GM12891 (cell line): Measurements from ENCODE around the gene SLCO2B1.

Experiments used
- DNase-seq: peaks from one replicate; pipeline ENCODE4 v3.0.0; 2011; ENCODE audit warnings: low spot score; ENCODE audit not compliant: insufficient read length
- FAIRE-seq: peaks from 2 replicates; lab custom pipeline; 2011; peaks lifted over from hg19 to GRCh38; lab: Jason Lieb, UNC
- PAX5 ChIP-seq: IDR thresholded peaks from 2 replicates; pipeline ENCODE4 v1.6.1; 2011; ENCODE audit warnings: low read length, moderate library complexity, mild to moderate bottlenecking; ENCODE audit not compliant: insufficient read depth, severe bottlenecking
- POLR2A ChIP-seq: IDR thresholded peaks from 2 replicates; pipeline ENCODE4 v1.6.1; 2011; ENCODE audit warnings: low read depth, low read length, control low read depth
- POLR2AphosphoS5 ChIP-seq: IDR thresholded peaks from 2 replicates; pipeline ENCODE4 v1.6.1; 2011; ENCODE audit warnings: low read depth, low read length, control low read depth
- POU2F2 ChIP-seq: IDR thresholded peaks from 2 replicates; pipeline ENCODE4 v1.6.1; 2011; ENCODE audit warnings: low read depth, mild to moderate bottlenecking, control low read depth, low read length, moderate library complexity
- SPI1 ChIP-seq: IDR thresholded peaks from 2 replicates; pipeline ENCODE4 v1.6.1; 2011; ENCODE audit warnings: low read depth, low read length, control low read depth
- TAF1 ChIP-seq: IDR thresholded peaks from 2 replicates; pipeline ENCODE4 v1.6.1; 2011; ENCODE audit warnings: low read depth, low read length, control low read depth

The SLCO2B1 gene

DNA sequence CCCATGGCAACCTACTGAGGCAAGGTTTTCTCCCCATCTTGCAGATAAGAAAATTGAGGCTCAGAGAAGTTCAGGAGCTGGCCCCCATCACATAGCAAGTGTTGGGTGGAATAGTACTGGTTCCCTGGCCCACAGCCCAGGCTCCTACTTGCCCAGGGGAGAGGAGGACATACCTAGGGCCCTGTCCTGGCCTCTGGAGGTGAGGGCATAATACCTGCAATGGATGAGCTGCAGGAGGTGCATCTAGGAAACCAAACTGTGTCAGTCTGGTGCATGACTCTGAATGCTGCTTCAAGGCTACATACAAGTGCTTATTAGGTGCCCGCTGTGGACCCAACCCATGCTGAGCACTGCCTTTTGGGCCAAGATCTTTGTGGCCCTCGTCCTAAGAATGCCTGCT lies 49.6 kb downstream of the SLCO2B1 start:
- no peak for TF ChIP-seq PAX5
- TF ChIP-seq TAF1, result no peak
- no peak for DNase-seq
- no peak for FAIRE-seq

DNA sequence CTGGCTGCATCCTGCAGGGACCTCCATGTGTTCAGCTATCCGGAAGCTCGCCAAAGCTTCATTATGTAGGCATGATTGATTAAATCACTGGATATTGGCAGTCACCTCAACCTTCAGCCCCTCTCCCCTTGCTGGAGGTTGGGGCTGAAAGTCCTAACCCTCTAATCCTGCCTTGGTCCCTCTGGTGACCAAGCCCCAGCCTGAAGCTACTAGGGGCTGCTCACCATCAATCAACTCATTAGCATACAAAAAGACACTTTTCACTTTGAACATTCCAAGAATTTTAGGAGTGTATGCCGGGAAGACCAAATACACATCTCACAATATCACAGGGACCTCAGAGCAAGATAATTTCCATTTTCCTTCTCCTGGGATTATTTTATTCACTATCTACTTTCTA lies 50.9 kb downstream of the SLCO2B1 start:
- FAIRE-seq (no peak), DNase-seq (no peak)
- TF ChIP-seq TAF1 (no peak), POLR2AphosphoS5 (no peak), SPI1 (no peak), POU2F2 (no peak), POLR2A (no peak), PAX5 (no peak)

DNA sequence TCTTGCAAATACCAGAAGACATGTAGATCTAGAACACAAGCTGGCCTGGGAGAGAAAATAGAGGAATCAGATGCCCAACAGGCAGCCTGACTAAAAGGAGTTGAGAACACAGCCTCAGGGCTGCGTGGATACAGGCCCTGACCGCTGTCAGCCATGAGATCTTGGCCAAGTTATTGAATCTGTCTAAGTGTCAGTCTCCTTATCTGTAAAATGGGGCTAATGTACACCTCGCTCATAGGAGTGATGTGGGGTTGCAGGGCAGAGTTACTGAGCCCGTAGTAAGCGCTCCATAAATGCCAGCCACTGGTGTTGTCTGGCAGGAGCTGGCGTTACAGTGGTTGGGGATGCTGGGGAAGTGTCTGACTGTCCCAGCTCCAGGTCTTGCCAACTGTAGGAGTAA lies 51.3 kb downstream of the SLCO2B1 start:
- FAIRE-seq (no peak), DNase-seq (no peak)
- TF ChIP-seq PAX5 (no peak), POU2F2 (no peak), TAF1 (no peak), SPI1 (no peak), POLR2AphosphoS5 (no peak), POLR2A (no peak)

- DNase-seq, result no peak
- TF ChIP-seq POLR2A (no peak), TAF1 (no peak), SPI1 (no peak), PAX5 (no peak), POLR2AphosphoS5 (no peak), POU2F2 (no peak)
- no peak for FAIRE-seq
Observed at GRCh38 chr11:75203138-75203537, 52.2 kb downstream of the SLCO2B1 start.

DNA sequence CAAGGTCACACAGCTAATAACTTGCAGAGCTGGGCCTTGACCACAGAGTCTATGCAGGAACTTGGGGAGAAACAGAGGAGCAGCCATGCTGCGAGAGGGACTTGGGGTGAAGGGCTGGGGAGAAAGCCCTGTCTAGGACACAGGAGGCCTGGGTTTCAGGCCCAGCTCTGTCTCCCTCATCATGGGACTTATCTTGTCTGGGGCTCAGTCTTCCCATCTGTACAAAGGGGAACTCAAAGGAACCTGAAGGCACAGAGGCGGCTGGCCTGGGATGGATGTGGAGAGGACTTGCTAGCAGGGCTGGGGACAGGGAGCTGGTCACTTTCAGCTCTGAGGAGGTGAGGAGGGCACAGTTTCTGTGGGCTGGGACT lies 52.7 kb downstream of the SLCO2B1 start:
- DNase-seq (no peak), FAIRE-seq (no peak)
- TF ChIP-seq TAF1, result no peak
- no peak for TF ChIP-seq PAX5
- no peak for TF ChIP-seq POU2F2
- no peak for TF ChIP-seq POLR2A
- TF ChIP-seq SPI1, result no peak
- no peak for TF ChIP-seq POLR2AphosphoS5

GRCh38 chr11:75204012-75204674 lies 53.2 kb downstream of the SLCO2B1 start:
- DNase-seq (no peak), FAIRE-seq (no peak)
- TF ChIP-seq POU2F2 (no peak), SPI1 (no peak), POLR2A (no peak), PAX5 (no peak), POLR2AphosphoS5 (no peak), TAF1 (no peak)

DNA sequence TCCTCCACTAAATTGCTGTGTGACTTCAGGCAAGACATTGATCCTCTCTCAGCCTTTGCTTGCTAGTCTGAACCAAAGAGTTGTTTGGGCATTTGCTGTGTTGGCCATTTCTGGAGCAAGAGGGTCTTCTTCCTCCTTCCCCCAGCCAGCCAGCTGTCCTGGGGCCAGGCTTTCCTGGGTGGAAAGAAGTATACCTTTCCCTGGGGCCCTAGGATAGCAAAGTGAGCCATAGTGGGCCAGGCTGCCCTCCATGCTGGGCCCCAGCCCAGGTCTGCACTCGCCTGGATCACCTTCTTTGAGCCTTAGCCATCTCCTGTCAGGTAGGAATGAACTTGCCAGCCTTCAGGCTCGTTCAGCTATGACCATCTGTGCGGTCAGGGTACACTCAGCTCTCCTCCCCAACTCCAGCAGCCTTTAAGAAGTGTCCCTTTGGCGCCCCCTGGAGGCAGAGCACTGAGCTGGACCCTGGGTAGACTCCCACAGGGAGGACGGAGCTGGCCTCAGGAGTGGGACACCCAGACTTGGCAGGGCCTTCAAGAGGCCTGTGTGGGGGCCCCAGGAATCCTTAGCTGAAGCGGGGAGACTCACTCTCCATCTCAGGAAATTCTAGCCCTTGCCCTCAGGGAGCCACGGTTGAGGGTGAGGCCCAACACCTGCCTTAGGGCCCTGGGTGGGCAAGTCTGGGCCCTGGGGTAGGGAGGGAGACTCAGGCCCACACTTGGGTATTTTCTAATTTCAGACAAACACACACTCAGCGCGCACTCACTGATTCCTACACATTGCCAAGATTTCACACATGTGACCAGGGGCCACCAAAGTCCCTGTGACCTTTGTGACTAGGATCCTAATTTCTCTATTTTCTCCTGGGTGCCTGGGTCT lies 54.0 kb downstream of the SLCO2B1 start:
- TF ChIP-seq PAX5 (no peak), POLR2AphosphoS5 (no peak), POU2F2 (no peak), SPI1 (no peak), POLR2A (no peak), TAF1 (no peak)
- DNase-seq, result peak; percentile 82
- FAIRE-seq, result peak; percentile 90

DNA sequence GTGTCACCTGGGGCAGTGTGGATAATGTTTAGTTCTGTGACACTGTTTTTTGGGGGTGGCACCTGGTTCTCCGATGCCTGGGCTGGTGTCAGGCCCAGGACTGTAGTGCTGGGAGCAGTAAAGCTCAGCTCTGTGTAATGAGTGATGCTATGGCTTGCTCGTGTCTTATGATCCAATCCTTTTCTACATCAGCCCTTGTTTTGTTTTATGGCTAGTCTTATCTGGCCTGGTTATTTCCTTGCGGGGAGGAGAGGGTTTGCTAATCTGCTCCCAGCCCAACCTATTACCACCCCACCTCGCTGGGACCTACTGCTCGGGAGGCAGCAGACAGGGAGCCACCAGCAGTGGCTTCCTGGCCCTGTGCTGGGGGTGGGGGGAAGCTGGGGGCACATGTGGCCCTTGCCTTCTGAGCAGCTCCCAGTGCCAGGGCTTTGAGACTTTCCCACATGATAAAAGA lies 54.7 kb downstream of the SLCO2B1 start:
- TF ChIP-seq SPI1 (no peak), TAF1 (no peak), PAX5 (no peak), POLR2A (no peak), POU2F2 (no peak), POLR2AphosphoS5 (no peak)
- FAIRE-seq (no peak), DNase-seq (no peak)

DNA sequence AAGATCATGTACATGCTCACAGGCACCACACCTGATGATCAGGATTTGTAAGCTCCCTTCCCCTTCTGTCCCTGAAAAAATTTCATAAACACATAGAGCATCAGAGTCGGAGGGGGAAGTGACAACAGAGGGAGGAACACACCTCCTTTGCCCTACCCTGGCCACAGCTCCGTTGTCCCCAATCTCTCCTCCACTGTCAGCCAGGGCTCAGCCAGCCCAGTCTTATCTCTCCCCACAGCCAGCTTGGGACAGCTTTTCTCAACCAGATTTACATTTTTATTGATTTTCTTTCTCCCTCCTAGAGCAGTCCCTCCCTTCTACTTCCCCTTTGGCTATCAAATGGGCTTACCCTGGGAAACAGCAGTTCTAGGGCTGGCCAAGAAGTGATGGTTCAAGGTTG lies 57.5 kb downstream of the SLCO2B1 start:
- FAIRE-seq, result no peak
- DNase-seq, result no peak
- TF ChIP-seq SPI1, result no peak
- no peak for TF ChIP-seq POLR2A

GRCh38 chr11:75212411-75212810 lies 61.5 kb downstream of the SLCO2B1 start:
- no peak for DNase-seq
- TF ChIP-seq POLR2AphosphoS5 (no peak), PAX5 (no peak), TAF1 (no peak), SPI1 (no peak), POU2F2 (no peak), POLR2A (no peak)
- no peak for FAIRE-seq
